HG02973 (cell line): Measurements from ENCODE around the gene PHEX.

ENCODE experiments used
- ATAC-seq: cut with Tn5 transposase; IDR thresholded peaks from one replicate; pipeline ENCODE4 v1.9.1; 2021; ENCODE audit warnings: moderate library complexity; ENCODE audit not compliant: unreplicated experiment

The PHEX gene

DNA sequence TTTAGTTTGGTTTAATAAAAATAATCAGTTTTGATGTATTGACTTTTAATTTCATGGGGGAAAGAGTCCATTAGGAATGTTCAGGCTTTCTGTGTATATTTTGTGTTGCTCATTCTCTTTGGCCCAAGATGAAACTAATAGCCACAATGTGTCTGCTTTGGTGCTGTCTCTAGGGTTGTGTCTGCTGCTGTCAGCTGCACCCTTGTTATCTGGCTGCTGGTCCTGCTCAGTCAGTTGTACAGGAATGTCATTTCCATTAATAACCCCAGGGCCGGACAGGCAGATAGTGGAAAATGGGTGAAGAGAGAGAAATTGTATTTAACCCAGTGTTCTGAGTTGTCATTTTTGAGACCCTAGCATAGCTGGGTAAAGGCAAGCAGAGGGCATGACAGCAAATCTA is 115.1 kb downstream of the PHEX start:
- ATAC-seq, result no peak

DNA sequence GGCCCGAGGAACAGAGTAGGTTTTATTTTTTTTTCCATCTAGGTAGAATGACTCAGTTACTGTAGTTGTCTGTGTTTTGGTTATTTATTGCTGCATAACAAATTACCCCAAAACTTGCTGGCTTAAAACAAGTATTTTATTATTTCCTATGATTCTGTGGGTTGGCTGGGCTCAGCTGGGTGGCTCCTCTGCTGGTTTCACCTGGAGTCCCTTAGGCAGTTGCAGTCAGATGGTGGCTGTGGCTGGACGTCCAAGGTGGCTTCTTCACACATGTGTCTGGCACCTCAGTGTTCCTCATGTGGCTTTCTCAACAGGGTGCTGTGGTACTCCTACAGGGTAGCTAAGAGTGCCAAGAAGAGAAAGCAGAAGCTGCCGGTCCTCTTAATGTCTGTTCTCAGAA is 115.8 kb downstream of the PHEX start:
- no peak for ATAC-seq

DNA sequence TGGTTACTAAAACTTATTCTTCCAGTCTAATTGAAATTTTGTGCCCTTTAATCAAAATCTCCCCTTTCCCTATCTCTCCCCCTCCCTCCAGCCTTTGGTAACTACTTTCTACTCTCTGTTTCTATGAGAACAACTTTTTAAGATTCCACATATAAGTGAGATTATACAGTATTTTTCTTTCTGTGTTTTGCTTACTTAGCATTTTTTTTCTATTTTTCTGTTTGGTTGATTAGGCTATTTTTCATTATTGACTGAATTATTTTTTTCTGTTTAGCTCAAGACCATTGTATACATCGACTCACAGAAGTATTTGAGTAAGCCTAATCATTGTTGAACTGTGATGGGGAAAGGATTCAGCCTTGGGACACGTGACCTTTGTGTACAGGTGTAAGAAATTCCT is 116.4 kb downstream of the PHEX start:
- no peak for ATAC-seq

DNA sequence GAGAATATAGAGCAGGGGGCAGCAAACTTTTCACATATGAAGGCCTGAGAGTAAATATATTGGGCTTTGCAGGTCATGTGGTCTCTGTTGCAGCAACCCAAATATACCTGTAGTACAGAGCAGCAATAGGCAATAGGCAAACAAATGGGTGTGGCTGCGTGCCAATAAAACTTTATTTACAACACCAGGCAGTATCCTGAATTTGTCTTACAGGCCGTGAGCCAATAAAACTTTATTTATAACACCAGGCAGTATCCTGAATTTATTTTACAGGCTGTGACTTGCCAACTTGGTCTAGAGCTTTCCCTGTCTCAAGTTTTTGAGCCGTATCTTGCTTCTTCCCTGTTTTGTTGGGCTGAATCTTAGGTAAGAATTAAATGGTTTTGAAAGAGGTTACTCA is 118.2 kb downstream of the PHEX start:
- ATAC-seq, result no peak

DNA sequence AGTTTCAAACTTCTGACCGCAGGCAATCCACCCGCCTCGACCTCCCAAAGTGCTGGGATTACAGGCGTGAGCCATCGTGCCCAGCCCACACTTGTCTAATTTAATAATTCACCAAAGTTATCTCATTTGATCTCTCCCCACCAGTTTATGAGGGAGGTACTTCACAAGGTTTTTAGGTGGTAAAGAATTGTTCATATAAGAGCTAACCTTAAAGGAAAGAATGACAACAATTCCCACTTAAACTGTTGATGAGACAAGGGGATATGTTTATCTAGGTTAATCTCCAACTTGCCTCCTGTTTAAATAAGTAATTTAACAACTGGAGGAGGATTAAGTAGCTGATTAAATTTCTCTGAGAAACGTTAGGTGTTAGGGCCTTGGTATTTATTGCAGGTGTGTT is 123.0 kb downstream of the PHEX start:
- no peak for ATAC-seq

DNA sequence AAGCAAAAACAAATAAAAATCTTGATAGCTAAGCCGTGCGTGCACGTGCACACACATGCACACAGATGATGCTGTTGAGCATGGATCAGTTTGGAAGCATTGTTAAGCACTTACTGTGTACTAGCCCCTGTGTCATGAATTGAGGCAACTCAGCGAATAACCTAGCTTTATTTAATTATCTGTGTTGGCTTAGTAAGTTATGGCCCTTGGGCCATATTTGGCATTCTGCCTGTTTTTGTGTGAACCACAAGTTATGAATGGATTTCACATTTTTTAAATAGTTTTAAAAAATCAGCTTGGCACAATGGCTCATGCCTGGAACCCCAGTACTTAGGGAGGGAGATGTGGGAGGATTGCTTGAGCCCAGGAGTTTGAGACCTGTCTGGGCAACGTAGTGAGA is 126.9 kb downstream of the PHEX start:
- ATAC-seq, result no peak

DNA sequence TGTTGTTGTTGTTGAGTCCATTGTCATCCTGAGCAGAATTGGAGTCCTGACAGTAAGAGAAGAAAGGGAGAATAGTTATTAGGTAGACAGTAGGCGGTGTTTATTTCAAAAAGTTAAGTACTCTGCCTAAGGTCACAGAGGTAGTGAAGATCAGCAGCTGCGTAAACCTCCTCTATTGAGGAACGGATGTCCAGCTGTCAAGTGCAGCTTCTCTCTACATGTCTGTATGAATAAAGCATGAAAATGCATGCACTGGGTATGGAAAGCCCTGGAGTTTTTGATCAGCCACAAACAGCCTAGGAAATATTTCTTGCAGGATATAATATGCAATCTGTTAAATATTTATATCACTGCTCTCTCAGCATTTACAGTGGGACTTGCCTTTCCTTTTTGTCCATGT is 131.2 kb downstream of the PHEX start:
- ATAC-seq, result no peak

DNA sequence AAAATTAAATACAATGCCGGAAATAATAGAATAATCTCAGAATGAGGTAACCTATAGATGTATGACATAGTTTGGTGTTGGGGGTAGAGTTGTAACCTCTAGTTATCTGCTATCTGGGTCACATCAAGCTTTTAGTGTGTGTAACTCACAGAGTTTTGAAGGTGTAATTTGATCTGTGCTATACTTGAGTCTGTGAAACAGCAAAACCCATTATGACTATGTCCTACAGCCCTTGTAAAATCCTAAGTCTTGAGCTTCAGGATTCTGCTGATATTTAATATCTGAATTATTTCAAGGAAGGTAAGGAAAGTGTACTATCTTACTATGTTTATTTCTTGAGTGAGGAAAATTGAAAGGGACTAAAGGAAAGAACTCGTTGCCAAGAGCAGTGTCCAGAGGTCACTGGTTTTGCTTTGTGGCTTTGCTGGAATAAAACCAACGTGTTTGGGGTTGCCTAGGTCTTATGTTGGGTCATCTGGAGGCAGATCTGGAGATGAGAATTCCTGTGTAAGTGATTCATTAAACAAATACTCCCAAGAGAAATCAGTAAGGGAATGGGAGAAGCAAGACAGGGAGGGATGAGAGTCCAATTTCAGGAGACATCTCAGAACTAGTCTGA is 132.8 kb downstream of the PHEX start:
- no peak for ATAC-seq

DNA sequence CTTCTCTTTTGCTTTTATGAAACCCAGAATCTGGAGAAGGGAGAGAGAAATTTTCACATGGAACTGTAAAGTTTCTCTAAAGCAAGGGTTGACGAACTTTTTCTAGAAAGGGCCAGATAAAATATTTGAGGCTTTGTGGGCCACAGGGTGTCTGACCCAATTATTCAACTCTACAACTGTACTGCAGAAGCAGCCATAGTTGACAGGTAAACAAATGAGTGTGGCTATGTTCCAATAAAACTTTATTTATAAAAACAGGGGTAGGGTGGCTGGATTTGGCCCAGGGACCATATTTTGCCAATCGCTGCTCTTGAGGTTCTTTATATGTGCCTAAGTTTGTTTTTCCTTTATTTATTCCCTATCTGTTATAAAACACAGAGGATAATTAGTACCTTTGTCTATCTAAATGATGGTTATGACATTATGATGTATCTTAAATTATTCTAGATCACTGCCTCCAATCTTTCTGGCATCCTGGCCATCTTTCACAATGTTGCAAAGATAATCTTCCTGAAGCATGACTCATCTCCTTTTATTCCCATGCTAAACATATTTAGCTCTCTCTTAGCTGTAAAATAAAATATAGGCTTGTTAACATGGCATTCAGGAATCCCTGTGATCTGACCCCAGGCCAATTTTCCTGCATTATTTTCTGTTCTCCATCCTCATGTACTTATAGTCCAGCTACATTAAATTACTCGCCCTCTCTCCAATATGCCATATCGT is 133.8 kb downstream of the PHEX start:
- no peak for ATAC-seq

DNA sequence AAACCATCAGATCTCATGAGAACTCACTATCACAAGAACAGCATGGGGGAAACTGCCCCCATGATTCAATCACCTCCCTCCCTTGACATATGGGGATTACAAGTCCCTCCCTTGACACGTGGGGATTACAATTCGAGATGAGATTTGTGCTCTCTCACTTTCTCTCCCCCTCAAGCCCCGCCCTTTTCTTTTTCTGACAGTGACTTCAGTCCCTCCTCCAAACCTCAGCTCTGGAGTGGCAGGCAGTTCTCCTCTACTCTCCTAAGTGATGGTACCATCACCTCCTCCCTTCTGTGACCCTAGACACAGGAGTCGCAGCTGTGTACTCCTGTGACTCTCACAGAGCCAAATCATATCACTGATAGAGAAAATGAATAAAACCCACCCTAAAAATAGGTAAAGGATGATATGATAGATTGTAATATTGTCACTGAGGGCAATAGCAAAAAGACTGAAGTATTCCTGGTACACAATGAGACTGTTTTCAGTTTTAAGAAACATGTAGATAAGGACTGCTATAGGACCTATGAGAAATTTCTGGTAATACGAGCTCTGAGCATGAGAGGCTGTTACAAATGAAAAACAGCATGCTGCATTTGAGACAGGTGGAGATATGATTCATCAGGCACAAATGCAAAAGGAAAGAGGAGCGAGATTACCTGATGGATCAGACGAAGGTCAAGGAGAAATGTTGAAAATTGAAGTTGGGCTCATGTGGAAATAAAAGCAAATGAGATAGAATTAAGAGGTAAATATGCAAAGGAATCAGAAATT is 139.3 kb downstream of the PHEX start:
- no peak for ATAC-seq

DNA sequence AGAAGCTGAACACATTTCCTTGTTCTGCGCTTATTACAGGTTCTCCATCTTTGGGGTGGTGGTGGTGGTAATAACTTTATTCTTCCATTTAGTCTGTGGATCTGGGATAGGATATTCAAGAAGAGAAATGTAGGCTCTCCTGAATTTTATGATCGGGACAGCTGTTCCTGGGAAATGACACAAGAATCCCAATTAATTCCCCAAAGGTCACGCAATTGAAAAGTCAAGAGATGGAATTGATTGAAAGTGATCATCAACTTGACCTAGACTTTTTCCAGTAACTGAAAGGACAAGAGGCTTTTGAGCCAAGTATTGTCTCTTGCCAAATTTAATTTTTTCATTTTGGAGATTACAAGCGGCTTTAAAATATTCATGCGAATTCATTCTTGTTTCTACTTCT is 141.8 kb downstream of the PHEX start:
- no peak for ATAC-seq

DNA sequence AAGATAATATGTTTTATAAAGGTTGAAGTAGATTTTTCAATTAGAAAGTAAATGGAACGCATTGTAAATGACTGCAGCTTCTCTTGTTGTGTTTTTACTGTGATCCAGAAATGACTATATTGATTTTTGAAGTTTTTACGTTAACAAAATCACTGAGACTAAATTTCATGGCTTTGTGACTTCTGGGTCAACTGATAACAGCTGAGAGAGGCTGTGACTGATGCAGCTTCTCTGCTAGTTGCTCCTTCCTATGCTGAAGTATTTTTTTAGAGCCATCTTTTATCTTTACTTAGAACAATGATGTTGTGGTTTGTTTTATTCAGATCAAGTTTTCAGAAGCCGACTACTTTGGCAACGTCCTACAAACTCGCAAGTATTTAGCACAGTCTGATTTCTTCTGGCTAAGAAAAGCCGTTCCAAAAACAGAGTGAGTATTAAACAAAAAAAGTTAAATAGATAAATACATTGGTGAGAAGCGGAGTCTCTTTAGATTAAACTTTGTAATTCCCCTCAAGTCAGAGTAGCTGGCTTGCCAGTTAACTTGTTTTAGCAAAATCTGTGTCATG is 145.9 kb downstream of the PHEX start:
- ATAC-seq, result no peak

DNA sequence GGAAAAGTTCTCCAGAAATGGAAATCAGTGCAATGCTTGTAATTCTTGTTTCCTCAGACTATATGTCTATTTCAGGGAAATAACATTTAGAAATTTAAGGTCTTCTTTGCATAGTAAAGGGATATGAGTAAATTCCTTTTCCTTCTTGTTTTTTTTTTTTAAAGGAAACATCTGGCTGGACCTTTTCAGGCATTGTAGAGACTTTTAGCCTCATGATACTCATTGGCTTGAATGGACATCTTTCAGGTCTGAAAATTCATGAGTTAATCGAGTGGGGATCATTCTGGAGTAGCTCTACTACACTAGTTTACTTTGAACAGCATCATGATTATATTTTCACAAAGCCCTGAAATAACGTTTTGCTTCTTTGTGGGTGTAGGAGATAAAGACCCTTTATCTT is 152.0 kb downstream of the PHEX start:
- ATAC-seq, result no peak

DNA sequence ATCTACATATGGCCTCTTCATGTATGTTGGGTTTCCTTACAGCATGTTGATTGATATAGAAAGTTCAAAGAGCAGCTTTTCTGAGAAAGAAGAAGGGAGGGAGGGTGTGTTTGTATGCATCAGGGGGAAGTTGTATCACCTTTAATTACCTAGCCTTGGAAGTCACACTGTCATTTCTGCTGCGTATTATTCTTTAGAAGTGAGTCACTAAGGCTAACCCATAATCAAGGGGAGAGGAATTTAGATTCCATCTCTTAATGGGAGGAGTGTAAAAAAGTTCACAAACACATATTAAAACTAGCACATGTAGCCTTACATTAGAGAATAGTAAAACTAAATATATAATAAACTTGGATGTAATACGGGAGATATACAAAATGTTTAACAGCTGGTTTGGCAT is 154.0 kb downstream of the PHEX start:
- no peak for ATAC-seq

DNA sequence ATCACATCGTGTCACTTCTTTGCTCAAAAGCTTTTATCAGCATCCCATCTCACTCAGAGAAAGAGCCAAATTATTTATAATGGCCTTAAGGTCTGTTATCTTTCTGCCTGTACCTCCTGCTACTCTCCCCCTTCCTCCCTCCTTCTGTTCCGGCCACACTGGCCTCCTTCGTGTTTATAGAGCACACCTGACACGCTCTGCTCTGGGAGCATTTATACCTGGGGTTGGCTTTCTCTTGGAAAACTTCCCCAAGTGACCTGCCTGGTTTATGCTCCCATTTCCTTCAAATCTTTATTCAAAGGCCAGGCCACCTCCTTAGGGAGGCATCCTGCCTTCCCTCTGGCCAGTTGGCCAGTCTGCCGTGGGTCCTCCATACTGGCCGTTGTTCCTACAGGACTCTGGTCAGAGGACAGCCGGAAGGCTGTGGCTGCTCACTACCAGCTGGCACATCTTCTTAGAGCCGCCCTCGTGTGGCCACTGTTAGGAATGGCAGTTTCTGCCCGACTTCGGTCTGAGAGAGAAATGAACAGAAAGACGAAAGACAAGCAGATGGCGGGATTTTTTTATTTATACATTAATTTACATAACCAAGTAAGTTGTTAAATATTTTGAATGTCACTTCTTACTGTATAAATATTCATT is 160.4 kb downstream of the PHEX start:
- ATAC-seq, result peak; percentile 94

DNA sequence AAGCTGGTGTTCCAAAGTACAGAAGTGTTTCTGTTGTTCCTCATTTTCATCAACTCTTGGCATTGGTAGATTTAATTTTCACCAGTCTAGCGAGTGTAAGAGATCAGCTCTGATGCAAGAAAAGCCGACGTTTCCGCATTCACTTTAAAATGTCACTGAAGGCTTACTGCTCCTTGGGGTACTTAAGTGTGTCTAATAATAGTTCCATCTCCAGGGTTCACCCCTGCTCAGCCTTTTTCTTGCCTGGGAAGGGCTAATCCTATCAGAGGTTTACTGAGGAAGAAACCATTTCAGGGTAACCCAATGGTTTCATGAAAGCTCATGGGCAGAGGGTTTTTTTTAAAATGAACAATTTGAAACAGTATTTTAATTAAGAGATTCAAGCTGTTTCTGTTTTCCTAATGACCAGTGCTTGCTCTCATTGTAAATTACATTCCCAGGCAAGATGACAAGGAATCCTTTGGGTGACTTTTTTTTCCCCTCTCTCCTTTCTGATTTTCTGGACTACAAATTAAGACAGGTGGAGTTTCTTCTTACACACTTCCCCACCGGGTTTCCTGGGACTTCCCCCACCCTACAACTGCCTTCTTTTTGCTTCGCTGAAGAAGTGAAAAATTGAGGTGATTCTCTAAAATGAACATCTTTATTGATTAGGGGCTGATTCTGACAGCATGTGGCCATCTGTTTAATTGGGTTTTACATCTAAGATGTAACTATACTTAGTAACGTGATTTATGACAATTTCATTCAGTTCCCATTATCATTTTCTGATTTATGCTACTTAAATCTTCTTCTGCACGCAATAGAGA is 161.9 kb downstream of the PHEX start:
- ATAC-seq, result no peak

DNA sequence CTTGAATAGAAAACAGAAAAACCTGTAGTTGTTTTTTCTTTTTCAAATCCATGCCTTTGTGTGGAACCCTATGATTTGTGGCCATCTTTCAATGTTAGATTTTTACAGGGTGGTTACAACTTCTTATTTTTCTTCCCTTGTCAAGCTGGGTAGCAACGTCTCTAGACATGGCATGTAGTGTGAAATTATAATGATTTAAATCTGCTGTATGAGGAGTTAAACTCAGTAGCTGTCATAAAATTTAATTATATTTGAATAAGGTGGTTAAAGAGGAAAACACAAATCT is 162.5 kb downstream of the PHEX start:
- ATAC-seq, result no peak

DNA sequence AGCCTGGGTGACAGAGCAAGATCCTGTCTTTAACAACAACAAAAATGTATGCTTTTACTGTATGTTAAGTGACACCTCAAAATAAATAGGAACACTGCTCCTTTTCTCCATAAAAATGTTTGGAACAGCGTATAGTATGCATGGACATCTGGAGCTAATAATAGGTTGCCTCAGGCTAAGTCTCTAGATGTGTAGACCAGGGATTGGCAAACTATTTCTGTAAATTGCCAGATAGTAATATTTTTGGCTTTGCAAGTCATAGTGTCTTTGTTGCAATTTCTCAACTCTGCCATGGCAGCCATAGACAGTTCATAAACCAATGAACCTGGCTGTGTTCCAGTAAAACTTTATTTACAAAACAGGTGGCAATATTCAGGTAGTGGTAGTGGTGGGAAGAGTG is 164.0 kb downstream of the PHEX start:
- ATAC-seq, result no peak

DNA sequence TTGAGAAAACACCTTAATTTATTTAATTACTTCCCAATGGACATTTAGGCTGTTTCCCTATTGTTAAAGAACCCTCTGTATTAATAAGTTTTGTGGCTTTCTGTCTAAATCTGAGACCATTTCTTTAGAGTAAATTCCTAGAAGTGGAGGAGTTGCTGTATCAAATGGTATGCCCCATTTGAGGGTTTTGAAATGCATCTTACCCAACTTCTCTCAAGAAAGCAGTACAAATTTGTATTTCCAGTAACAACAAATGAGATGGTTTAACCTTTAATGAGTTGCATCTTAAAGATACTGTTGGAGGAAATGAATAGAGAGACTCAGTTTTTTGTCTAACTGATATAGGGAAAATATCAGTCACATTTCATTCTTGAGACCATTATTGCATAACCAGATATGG is 170.1 kb downstream of the PHEX start:
- ATAC-seq, result no peak

DNA sequence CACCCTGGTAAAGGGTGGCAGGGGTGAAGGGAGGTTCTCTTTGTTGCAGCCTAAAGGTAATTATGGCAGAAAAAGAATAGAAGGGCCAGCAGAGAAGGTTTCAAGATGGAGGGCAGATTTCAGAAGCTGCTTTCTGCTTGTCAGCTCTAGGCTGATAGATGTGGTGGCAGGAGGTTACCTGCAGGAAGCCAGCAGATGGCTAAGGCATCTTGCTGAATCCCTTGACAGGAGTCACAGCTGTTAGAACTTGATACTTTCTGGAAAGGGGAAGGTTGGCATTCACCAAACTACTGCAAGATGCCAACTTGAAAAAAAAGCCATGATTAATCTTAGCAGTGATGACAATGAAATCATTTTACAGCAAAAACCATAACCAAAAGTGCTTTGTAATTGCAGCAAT is 171.1 kb downstream of the PHEX start:
- ATAC-seq, result no peak

DNA sequence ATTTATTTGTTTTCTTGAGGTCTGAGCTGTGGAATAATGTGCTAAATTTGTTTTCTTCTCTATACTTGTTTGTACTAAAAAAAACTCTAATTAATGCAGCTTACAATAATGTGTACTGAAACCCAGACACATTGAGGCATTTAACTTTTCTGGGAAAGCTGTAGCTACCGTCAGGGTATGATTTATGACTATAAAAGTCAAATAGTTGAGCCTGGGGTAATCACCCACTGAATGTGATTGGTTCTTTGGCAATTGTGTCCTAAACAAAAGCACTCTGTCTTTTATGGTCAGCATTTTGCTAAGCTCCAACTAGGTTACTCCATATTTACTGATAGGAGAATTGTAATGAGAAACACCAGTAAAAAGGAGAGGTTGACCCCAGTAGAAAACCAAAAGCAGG is 174.7 kb downstream of the PHEX start:
- no peak for ATAC-seq
